ENCODE results near the gene RRBP1.

RRBP1 gene

GRCh38 chr20:17622086-17622850, 59.8 kb downstream of the RRBP1 start:
- DNase-seq (ENCODE audit: low read depth in 1 of 2, low spot score in 1 of 2) = no peak

GRCh38 chr20:17621229-17621968, 60.6 kb downstream of the RRBP1 start:
- no peak for DNase-seq (ENCODE audit: low read depth in 1 of 2, low spot score in 1 of 2)

- no peak for DNase-seq (ENCODE audit: low read depth in 1 of 2, low spot score in 1 of 2)
Observed at GRCh38 chr20:17620371-17621228, 61.4 kb downstream of the RRBP1 start.

- DNase-seq (ENCODE audit: low read depth in 1 of 2, low spot score in 1 of 2) = no peak
Observed at GRCh38 chr20:17619351-17620093, 62.5 kb downstream of the RRBP1 start.

GRCh38 chr20:17618673-17619013, 63.4 kb downstream of the RRBP1 start:
- DNase-seq (ENCODE audit: low read depth in 1 of 2, low spot score in 1 of 2) = no peak

- DNase-seq (ENCODE audit: low read depth in 1 of 2, low spot score in 1 of 2) = no peak
Observed at GRCh38 chr20:17617868-17618672, 64.0 kb downstream of the RRBP1 start.

- DNase-seq (ENCODE audit: low read depth in 1 of 2, low spot score in 1 of 2) = no peak
Observed at GRCh38 chr20:17617212-17617867, 64.7 kb downstream of the RRBP1 start.

- no peak for DNase-seq (ENCODE audit: low read depth in 1 of 2, low spot score in 1 of 2)
Observed at GRCh38 chr20:17616480-17617211, 65.4 kb downstream of the RRBP1 start.

- no peak for DNase-seq (ENCODE audit: low read depth in 1 of 2, low spot score in 1 of 2)
Observed at GRCh38 chr20:17615645-17616479, 66.2 kb downstream of the RRBP1 start.

GRCh38 chr20:17614812-17615644, 67.0 kb downstream of the RRBP1 start:
- no peak for DNase-seq (ENCODE audit: low read depth in 1 of 2, low spot score in 1 of 2)

- no peak for DNase-seq (ENCODE audit: low read depth in 1 of 2, low spot score in 1 of 2)
Observed at GRCh38 chr20:17614176-17614811, 67.7 kb downstream of the RRBP1 start.

- DNase-seq (ENCODE audit: low read depth in 1 of 2, low spot score in 1 of 2) = no peak
Observed at GRCh38 chr20:17613328-17614175, 68.5 kb downstream of the RRBP1 start.

- no peak for DNase-seq (ENCODE audit: low read depth in 1 of 2, low spot score in 1 of 2)
Observed at GRCh38 chr20:17612992-17613327, 69.1 kb downstream of the RRBP1 start.

GRCh38 chr20:17612287-17612991, 69.6 kb downstream of the RRBP1 start:
- no peak for DNase-seq (ENCODE audit: low read depth in 1 of 2, low spot score in 1 of 2)

- no peak for DNase-seq (ENCODE audit: low read depth in 1 of 2, low spot score in 1 of 2)
Observed at GRCh38 chr20:17611540-17612286, 70.3 kb downstream of the RRBP1 start.

Data from activated T-helper 1 cell treated with anti-CD3 and anti-CD28 coated beads, Interleukin-2, amount 50 U/mL, for 16 hours (primary cell).